ENCODE results near the gene GRM2.

GRM2 gene

GRCh38 chr3:51673802-51674654 lies 32.8 kb upstream of the GRM2 start:
- Mint-ChIP-seq H3K27ac (peak overlapping the region; percentile 74), H3K27me3 (no peaks in the 10 kb centered on the region), H3K9me3 (no peaks in the 10 kb centered on the region), H3K4me3 (peak overlapping the region; percentile 67), H3K4me1 (peaks cover 86% of the 10 kb centered on the region), H3K36me3 (peaks cover 52% of the 10 kb centered on the region)
- no peak for DNase-seq
- CTCF ChIA-PET = interaction anchor here (0.8 to 6.4 kb wide), 8 partner anchors 7 to 1131 kb away, joined by 3 to 156 read pairs (median 8); partner anchors contain the start of gene DCAF1

GRCh38 chr3:51675201-51675611 lies 31.7 kb upstream of the GRM2 start:
- Mint-ChIP-seq H3K4me1 (peaks cover 86% of the 10 kb centered on the region), H3K4me3 (no peak overlapping the region), H3K27ac (peak overlapping the region; percentile 77), H3K36me3 (peaks cover 57% of the 10 kb centered on the region), H3K27me3 (no peaks in the 10 kb centered on the region), H3K9me3 (no peaks in the 10 kb centered on the region)
- CTCF ChIA-PET = interaction anchor here (1.0 to 2.0 kb wide), 4 partner anchors 11 to 173 kb away, joined by 3 to 6 read pairs (median 6); no protein-coding TSS in a partner anchor
- no peak for DNase-seq

- H3K36me3 Mint-ChIP-seq = peaks cover 61% of the 10 kb centered on the region
- H3K4me3 Mint-ChIP-seq = no peak overlapping the region
- CTCF ChIA-PET = interaction anchor here (1.0 to 2.0 kb wide), 4 partner anchors 10 to 174 kb away, joined by 3 to 6 read pairs (median 6); no protein-coding TSS in a partner anchor
- H3K27ac Mint-ChIP-seq = peak overlapping the region; percentile 77
- no peaks in the 10 kb centered on the region for H3K9me3 Mint-ChIP-seq
- H3K27me3 Mint-ChIP-seq = no peaks in the 10 kb centered on the region
- H3K4me1 Mint-ChIP-seq = peaks cover 91% of the 10 kb centered on the region
- DNase-seq = no peak
Measured at GRCh38 chr3:51676102-51676640, 30.7 kb upstream of the GRM2 start.

GRCh38 chr3:51677358-51677757 lies 29.5 kb upstream of the GRM2 start:
- Mint-ChIP-seq H3K4me1 (peaks cover 97% of the 10 kb centered on the region), H3K4me3 (no peak overlapping the region), H3K36me3 (peaks cover 66% of the 10 kb centered on the region), H3K9me3 (no peaks in the 10 kb centered on the region), H3K27ac (peak overlapping the region; percentile 80), H3K27me3 (no peaks in the 10 kb centered on the region)
- CTCF ChIA-PET = interaction anchor here (1.0 kb wide), 1 partner anchor 8 kb away, joined by 3 read pairs; no protein-coding TSS in a partner anchor
- no peak for DNase-seq

- Mint-ChIP-seq H3K4me3 (no peak overlapping the region), H3K9me3 (no peaks in the 10 kb centered on the region), H3K4me1 (peaks cover 98% of the 10 kb centered on the region), H3K27ac (no peak overlapping the region), H3K36me3 (peaks cover 66% of the 10 kb centered on the region), H3K27me3 (no peaks in the 10 kb centered on the region)
- CTCF ChIA-PET = interaction anchor here (1.0 kb wide), 1 partner anchor 176 kb away, joined by 3 read pairs; no protein-coding TSS in a partner anchor
- DNase-seq = no peak
Measured at GRCh38 chr3:51678186-51678585, 28.7 kb upstream of the GRM2 start.

GRCh38 chr3:51678641-51679040 lies 28.2 kb upstream of the GRM2 start:
- H3K4me1 Mint-ChIP-seq = peaks cover 98% of the 10 kb centered on the region
- H3K27me3 Mint-ChIP-seq = no peaks in the 10 kb centered on the region
- CTCF ChIA-PET = interaction anchor here (1.0 to 6.1 kb wide), 2 partner anchors 37 to 177 kb away, joined by 3 to 71 read pairs; no protein-coding TSS in a partner anchor
- no peak overlapping the region for H3K4me3 Mint-ChIP-seq
- peak overlapping the region; percentile 53 for H3K27ac Mint-ChIP-seq
- no peak for DNase-seq
- H3K9me3 Mint-ChIP-seq = no peaks in the 10 kb centered on the region
- H3K36me3 Mint-ChIP-seq = peaks cover 64% of the 10 kb centered on the region

- peaks cover 65% of the 10 kb centered on the region for H3K36me3 Mint-ChIP-seq
- no peak for DNase-seq
- H3K27ac Mint-ChIP-seq = peak overlapping the region; percentile 82
- no peak overlapping the region for H3K4me3 Mint-ChIP-seq
- no peaks in the 10 kb centered on the region for H3K9me3 Mint-ChIP-seq
- H3K27me3 Mint-ChIP-seq = no peaks in the 10 kb centered on the region
- CTCF ChIA-PET = interaction anchor here (3.9 to 6.1 kb wide), 4 partner anchors 8 to 289 kb away, joined by 40 to 123 read pairs (median 91); partner anchors contain the start of genes DCAF1, RBM15B and TEX264
- H3K4me1 Mint-ChIP-seq = peaks cover 98% of the 10 kb centered on the region
Measured at GRCh38 chr3:51679318-51679717, 27.6 kb upstream of the GRM2 start.

- peak overlapping the region; percentile 82 for H3K27ac Mint-ChIP-seq
- no peaks in the 10 kb centered on the region for H3K9me3 Mint-ChIP-seq
- H3K36me3 Mint-ChIP-seq = peaks cover 64% of the 10 kb centered on the region
- no peak for DNase-seq
- no peak overlapping the region for H3K4me3 Mint-ChIP-seq
- H3K4me1 Mint-ChIP-seq = peaks cover 98% of the 10 kb centered on the region
- H3K27me3 Mint-ChIP-seq = no peaks in the 10 kb centered on the region
- CTCF ChIA-PET = interaction anchor here (3.9 to 6.1 kb wide), 4 partner anchors 8 to 290 kb away, joined by 40 to 123 read pairs (median 91); partner anchors contain the start of genes DCAF1, RBM15B and TEX264
Measured at GRCh38 chr3:51679777-51680176, 27.1 kb upstream of the GRM2 start.

- H3K36me3 Mint-ChIP-seq = peaks cover 64% of the 10 kb centered on the region
- H3K27ac Mint-ChIP-seq = peak overlapping the region; percentile 73
- DNase-seq = no peak
- no peak overlapping the region for H3K4me3 Mint-ChIP-seq
- H3K9me3 Mint-ChIP-seq = no peaks in the 10 kb centered on the region
- peaks cover 98% of the 10 kb centered on the region for H3K4me1 Mint-ChIP-seq
- no peaks in the 10 kb centered on the region for H3K27me3 Mint-ChIP-seq
- CTCF ChIA-PET = interaction anchor here (2.4 to 6.1 kb wide), 5 partner anchors 9 to 290 kb away, joined by 13 to 123 read pairs (median 71); partner anchors contain the start of genes DCAF1, RBM15B and TEX264
Measured at GRCh38 chr3:51680196-51680595, 26.7 kb upstream of the GRM2 start.

GRCh38 chr3:51680663-51681230 lies 26.1 kb upstream of the GRM2 start:
- Mint-ChIP-seq H3K4me1 (peaks cover 98% of the 10 kb centered on the region), H3K36me3 (peaks cover 64% of the 10 kb centered on the region), H3K27me3 (no peaks in the 10 kb centered on the region), H3K4me3 (peak overlapping the region; percentile 52), H3K27ac (peak overlapping the region; percentile 86), H3K9me3 (no peaks in the 10 kb centered on the region)
- CTCF ChIA-PET = interaction anchor here (1.1 to 6.1 kb wide), 8 partner anchors 9 to 291 kb away, joined by 3 to 123 read pairs (median 28); partner anchors contain the start of genes DCAF1, RBM15B and TEX264
- no peak for DNase-seq

- H3K27me3 Mint-ChIP-seq = no peaks in the 10 kb centered on the region
- CTCF ChIA-PET = interaction anchor here (0.8 to 6.1 kb wide), 16 partner anchors 10 to 294 kb away, joined by 3 to 123 read pairs (median 7); partner anchors contain the start of genes DCAF1, RBM15B and TEX264
- peaks cover 98% of the 10 kb centered on the region for H3K4me1 Mint-ChIP-seq
- H3K36me3 Mint-ChIP-seq = peaks cover 64% of the 10 kb centered on the region
- no peaks in the 10 kb centered on the region for H3K9me3 Mint-ChIP-seq
- peak; percentile 79 for DNase-seq
- H3K4me3 Mint-ChIP-seq = peak overlapping the region; percentile 52
- H3K27ac Mint-ChIP-seq = peak overlapping the region; percentile 86
Measured at GRCh38 chr3:51681453-51681852, 25.4 kb upstream of the GRM2 start.

- DNase-seq = peak; percentile 86
- peaks cover 67% of the 10 kb centered on the region for H3K36me3 Mint-ChIP-seq
- H3K27me3 Mint-ChIP-seq = no peaks in the 10 kb centered on the region
- CTCF ChIA-PET = interaction anchor here (0.6 to 6.1 kb wide), 30 partner anchors 10 to 295 kb away, joined by 3 to 123 read pairs (median 4); partner anchors contain the start of genes DCAF1, RBM15B and TEX264
- peak overlapping the region; percentile 52 for H3K4me3 Mint-ChIP-seq
- no peaks in the 10 kb centered on the region for H3K9me3 Mint-ChIP-seq
- H3K4me1 Mint-ChIP-seq = peaks cover 99% of the 10 kb centered on the region
- H3K27ac Mint-ChIP-seq = peak overlapping the region; percentile 86
Measured at GRCh38 chr3:51682079-51682478, 24.8 kb upstream of the GRM2 start.

GRCh38 chr3:51682526-51682925 lies 24.3 kb upstream of the GRM2 start:
- H3K4me1 Mint-ChIP-seq = peaks cover 99% of the 10 kb centered on the region
- H3K27me3 Mint-ChIP-seq = no peaks in the 10 kb centered on the region
- no peak overlapping the region for H3K27ac Mint-ChIP-seq
- no peaks in the 10 kb centered on the region for H3K9me3 Mint-ChIP-seq
- no peak for DNase-seq
- peak overlapping the region; percentile 52 for H3K4me3 Mint-ChIP-seq
- CTCF ChIA-PET = interaction anchor here (0.6 to 6.1 kb wide), 29 partner anchors 9 to 295 kb away, joined by 3 to 123 read pairs (median 4); partner anchors contain the start of genes DCAF1, RBM15B and TEX264
- H3K36me3 Mint-ChIP-seq = peaks cover 69% of the 10 kb centered on the region

All from activated naive CD4-positive, alpha-beta T cell treated with anti-CD3 and anti-CD28 coated beads, Interleukin-2, amount 10 ng/mL, durations not matched to agents 7 days and 5 days (primary cell).